Neural cell (in vitro differentiated cells): ENCODE data around the gene NRBP1.
A peak's percentile ranks its signal among the peaks of the same experiment; 100 is the strongest.

ENCODE experiments used
- EZH2 ChIP-seq: fragments of 200-600, 300-800 bp; shearing (Covaris generic), sonication (generic); IDR thresholded peaks from 2 replicates; pipeline ENCODE4 v1.6.1; 2014; ENCODE audit warnings: antibody characterized with exemption, low read length, borderline replicate concordance, mild to moderate bottlenecking; ENCODE audit not compliant: insufficient read depth, poor library complexity, severe bottlenecking
- POLR2AphosphoS5 ChIP-seq: IDR thresholded peaks from 2 replicates; pipeline ENCODE4 v1.6.1; 2012
- SMC3 ChIP-seq: fragments of 450-650 bp; conservative IDR thresholded peaks from 2 replicates; pipeline ENCODE4 v1.6.1; 2014; ENCODE audit warnings: antibody characterized with exemption, mild to moderate bottlenecking, moderate library complexity; ENCODE audit not compliant: poor library complexity
- TAF1 ChIP-seq: IDR thresholded peaks from 2 replicates; pipeline ENCODE4 v1.6.1; 2012; ENCODE audit warnings: low read depth
- TF ChIP-seq, protein P1 (sequence below): fragments of 450-650 bp; IDR thresholded peaks from 2 replicates; pipeline ENCODE4 v1.5.1; 2014; ENCODE audit warnings: antibody characterized with exemption, mild to moderate bottlenecking, moderate library complexity; ENCODE audit not compliant: poor library complexity, severe bottlenecking
- TF ChIP-seq, protein P2 (sequence below): IDR thresholded peaks from 2 replicates; pipeline ENCODE4 v1.6.1; 2012; ENCODE audit warnings: borderline replicate concordance

GRCh38 chr2:27407798-27408491 lies 20.5 kb upstream of the NRBP1 start:
- TF ChIP-seq, protein P1, sequence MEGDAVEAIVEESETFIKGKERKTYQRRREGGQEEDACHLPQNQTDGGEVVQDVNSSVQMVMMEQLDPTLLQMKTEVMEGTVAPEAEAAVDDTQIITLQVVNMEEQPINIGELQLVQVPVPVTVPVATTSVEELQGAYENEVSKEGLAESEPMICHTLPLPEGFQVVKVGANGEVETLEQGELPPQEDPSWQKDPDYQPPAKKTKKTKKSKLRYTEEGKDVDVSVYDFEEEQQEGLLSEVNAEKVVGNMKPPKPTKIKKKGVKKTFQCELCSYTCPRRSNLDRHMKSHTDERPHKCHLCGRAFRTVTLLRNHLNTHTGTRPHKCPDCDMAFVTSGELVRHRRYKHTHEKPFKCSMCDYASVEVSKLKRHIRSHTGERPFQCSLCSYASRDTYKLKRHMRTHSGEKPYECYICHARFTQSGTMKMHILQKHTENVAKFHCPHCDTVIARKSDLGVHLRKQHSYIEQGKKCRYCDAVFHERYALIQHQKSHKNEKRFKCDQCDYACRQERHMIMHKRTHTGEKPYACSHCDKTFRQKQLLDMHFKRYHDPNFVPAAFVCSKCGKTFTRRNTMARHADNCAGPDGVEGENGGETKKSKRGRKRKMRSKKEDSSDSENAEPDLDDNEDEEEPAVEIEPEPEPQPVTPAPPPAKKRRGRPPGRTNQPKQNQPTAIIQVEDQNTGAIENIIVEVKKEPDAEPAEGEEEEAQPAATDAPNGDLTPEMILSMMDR = peak; percentile 75
- TF ChIP-seq SMC3 = peak; percentile 79
- TF ChIP-seq POLR2AphosphoS5 = no peak
- TF ChIP-seq, protein P2, sequence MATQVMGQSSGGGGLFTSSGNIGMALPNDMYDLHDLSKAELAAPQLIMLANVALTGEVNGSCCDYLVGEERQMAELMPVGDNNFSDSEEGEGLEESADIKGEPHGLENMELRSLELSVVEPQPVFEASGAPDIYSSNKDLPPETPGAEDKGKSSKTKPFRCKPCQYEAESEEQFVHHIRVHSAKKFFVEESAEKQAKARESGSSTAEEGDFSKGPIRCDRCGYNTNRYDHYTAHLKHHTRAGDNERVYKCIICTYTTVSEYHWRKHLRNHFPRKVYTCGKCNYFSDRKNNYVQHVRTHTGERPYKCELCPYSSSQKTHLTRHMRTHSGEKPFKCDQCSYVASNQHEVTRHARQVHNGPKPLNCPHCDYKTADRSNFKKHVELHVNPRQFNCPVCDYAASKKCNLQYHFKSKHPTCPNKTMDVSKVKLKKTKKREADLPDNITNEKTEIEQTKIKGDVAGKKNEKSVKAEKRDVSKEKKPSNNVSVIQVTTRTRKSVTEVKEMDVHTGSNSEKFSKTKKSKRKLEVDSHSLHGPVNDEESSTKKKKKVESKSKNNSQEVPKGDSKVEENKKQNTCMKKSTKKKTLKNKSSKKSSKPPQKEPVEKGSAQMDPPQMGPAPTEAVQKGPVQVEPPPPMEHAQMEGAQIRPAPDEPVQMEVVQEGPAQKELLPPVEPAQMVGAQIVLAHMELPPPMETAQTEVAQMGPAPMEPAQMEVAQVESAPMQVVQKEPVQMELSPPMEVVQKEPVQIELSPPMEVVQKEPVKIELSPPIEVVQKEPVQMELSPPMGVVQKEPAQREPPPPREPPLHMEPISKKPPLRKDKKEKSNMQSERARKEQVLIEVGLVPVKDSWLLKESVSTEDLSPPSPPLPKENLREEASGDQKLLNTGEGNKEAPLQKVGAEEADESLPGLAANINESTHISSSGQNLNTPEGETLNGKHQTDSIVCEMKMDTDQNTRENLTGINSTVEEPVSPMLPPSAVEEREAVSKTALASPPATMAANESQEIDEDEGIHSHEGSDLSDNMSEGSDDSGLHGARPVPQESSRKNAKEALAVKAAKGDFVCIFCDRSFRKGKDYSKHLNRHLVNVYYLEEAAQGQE = no peak
- no peak for TF ChIP-seq TAF1
- TF ChIP-seq EZH2 = no peak
